ENCODE measurements around the gene KLHL24. TPM values are rescaled to one million over a fixed set of nuclear protein-coding genes. Genes with fewer than 3 reads are reported as not detected.
"Not testable (repeated sequence)": the region's sequence is repeated elsewhere in the genome, so short reads cannot be mapped to it uniquely, and the experiment has no call there.

KLHL24 gene
- polyA plus RNA-seq, 1 donor from 2014 or later = 92.1 TPM

DNA sequence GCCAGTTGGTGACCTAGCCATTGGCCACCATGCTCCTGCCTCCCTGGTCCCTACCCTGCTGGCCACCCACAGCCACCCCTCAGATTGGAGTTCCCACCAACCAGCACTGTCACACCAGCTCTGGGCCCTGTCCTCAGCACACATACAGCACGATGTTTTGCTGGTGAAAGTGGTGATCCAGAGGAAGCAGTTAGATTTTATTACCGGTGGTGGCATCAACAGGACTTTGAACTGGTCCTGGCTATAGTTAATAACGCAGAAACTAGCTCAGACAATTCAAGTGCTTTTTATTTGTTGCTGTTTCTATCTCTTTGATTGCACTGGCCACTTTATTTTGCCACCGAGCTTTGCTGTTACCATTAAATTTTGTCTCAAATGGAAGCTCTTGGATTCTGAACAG lies 16.4 kb upstream of the KLHL24 start:
- no peaks in the 10 kb centered on the region for H3K9me3 ChIP-seq (ENCODE audit: low read length)
- H3K79me2 ChIP-seq (replicated peaks; ENCODE audit: insufficient read depth, low read length) = no peaks in the 10 kb centered on the region
- H3K4me2 ChIP-seq (ENCODE audit: low read length) = no peak overlapping the region
- TF ChIP-seq, protein P1, sequence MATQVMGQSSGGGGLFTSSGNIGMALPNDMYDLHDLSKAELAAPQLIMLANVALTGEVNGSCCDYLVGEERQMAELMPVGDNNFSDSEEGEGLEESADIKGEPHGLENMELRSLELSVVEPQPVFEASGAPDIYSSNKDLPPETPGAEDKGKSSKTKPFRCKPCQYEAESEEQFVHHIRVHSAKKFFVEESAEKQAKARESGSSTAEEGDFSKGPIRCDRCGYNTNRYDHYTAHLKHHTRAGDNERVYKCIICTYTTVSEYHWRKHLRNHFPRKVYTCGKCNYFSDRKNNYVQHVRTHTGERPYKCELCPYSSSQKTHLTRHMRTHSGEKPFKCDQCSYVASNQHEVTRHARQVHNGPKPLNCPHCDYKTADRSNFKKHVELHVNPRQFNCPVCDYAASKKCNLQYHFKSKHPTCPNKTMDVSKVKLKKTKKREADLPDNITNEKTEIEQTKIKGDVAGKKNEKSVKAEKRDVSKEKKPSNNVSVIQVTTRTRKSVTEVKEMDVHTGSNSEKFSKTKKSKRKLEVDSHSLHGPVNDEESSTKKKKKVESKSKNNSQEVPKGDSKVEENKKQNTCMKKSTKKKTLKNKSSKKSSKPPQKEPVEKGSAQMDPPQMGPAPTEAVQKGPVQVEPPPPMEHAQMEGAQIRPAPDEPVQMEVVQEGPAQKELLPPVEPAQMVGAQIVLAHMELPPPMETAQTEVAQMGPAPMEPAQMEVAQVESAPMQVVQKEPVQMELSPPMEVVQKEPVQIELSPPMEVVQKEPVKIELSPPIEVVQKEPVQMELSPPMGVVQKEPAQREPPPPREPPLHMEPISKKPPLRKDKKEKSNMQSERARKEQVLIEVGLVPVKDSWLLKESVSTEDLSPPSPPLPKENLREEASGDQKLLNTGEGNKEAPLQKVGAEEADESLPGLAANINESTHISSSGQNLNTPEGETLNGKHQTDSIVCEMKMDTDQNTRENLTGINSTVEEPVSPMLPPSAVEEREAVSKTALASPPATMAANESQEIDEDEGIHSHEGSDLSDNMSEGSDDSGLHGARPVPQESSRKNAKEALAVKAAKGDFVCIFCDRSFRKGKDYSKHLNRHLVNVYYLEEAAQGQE (IDR thresholded peaks at IDR 0.05; ENCODE audit: borderline replicate concordance) = no peak
- TF ChIP-seq, protein P2, sequence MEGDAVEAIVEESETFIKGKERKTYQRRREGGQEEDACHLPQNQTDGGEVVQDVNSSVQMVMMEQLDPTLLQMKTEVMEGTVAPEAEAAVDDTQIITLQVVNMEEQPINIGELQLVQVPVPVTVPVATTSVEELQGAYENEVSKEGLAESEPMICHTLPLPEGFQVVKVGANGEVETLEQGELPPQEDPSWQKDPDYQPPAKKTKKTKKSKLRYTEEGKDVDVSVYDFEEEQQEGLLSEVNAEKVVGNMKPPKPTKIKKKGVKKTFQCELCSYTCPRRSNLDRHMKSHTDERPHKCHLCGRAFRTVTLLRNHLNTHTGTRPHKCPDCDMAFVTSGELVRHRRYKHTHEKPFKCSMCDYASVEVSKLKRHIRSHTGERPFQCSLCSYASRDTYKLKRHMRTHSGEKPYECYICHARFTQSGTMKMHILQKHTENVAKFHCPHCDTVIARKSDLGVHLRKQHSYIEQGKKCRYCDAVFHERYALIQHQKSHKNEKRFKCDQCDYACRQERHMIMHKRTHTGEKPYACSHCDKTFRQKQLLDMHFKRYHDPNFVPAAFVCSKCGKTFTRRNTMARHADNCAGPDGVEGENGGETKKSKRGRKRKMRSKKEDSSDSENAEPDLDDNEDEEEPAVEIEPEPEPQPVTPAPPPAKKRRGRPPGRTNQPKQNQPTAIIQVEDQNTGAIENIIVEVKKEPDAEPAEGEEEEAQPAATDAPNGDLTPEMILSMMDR (IDR thresholded peaks at IDR 0.05; ENCODE audit: poor library complexity, severe bottlenecking) = no peak
- no peak for TF ChIP-seq POLR2AphosphoS5 (IDR thresholded peaks at IDR 0.05)
- no peak overlapping the region for H3K27ac ChIP-seq (ENCODE audit: low read length)
- H2AFZ ChIP-seq (ENCODE audit: low read depth, low read length) = no peak overlapping the region
- no peak overlapping the region for H3K4me3 ChIP-seq (ENCODE audit: low read length)
- H3K9ac ChIP-seq (ENCODE audit: low read length) = no peak overlapping the region
- no peaks in the 10 kb centered on the region for H4K20me1 ChIP-seq (ENCODE audit: insufficient read depth)
- no peaks in the 10 kb centered on the region for H3F3A ChIP-seq (ENCODE audit: insufficient read depth, low read length, poor library complexity, severe bottlenecking)
- H3K9me2 ChIP-seq (ENCODE audit: insufficient read depth, low read length) = no peaks in the 10 kb centered on the region
- no peaks in the 10 kb centered on the region for H3K36me3 ChIP-seq (ENCODE audit: insufficient read depth, low read length)
- H3K27me3 ChIP-seq (ENCODE audit: insufficient read depth, low read depth, low read length) = no peaks in the 10 kb centered on the region

DNA sequence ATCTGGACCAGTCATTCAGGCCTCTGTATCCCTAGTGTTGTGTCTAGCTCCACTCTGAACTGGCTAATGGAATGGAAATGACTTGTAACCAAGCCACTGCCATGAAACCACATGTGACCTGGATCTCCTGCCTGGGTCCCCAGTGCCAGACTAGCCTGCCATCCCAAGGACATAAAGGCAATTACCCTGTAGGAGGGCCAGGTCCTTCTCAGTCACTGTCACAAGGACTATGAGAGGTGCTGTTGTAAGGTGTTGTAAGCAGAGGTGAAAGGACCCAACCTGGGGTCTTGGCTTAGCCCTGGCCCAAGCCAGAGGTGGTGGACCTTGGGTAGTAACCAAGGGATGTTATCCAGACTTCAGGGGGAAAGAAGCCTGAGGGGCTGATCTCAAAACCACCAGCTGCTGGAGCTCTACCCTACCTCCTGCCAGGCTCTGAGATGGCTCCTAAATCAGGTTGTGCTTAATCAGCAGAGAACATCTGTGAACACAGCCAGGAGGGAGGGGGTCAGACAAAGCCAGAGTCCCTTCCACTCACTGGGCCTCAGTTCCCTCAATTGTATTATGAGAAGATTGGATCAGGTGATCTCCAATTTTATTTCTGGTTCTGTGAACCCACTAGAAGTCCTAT lies 15.7 kb upstream of the KLHL24 start:
- no peak overlapping the region for H3K27ac ChIP-seq (ENCODE audit: low read length)
- H3K4me2 ChIP-seq (ENCODE audit: low read length) = no peak overlapping the region
- no peak for TF ChIP-seq EP300 (conservative IDR thresholded peaks at IDR 0.05; ENCODE audit: poor library complexity, severe bottlenecking)
- no peak for TF ChIP-seq POLR2AphosphoS5 (IDR thresholded peaks at IDR 0.05)
- no peak overlapping the region for H3K4me3 ChIP-seq (ENCODE audit: low read length)
- no peaks in the 10 kb centered on the region for H3K36me3 ChIP-seq (ENCODE audit: insufficient read depth, low read length)
- H3K27me3 ChIP-seq (ENCODE audit: insufficient read depth, low read depth, low read length) = no peaks in the 10 kb centered on the region
- no peaks in the 10 kb centered on the region for H3K79me2 ChIP-seq (replicated peaks; ENCODE audit: insufficient read depth, low read length)
- H4K20me1 ChIP-seq (ENCODE audit: insufficient read depth) = no peaks in the 10 kb centered on the region
- H3F3A ChIP-seq (ENCODE audit: insufficient read depth, low read length, poor library complexity, severe bottlenecking) = no peaks in the 10 kb centered on the region
- H3K9me2 ChIP-seq (ENCODE audit: insufficient read depth, low read length) = no peaks in the 10 kb centered on the region
- no peak overlapping the region for H3K9ac ChIP-seq (ENCODE audit: low read length)
- H2AFZ ChIP-seq (ENCODE audit: low read depth, low read length) = no peak overlapping the region
- H3K9me3 ChIP-seq (ENCODE audit: low read length) = no peaks in the 10 kb centered on the region

DNA sequence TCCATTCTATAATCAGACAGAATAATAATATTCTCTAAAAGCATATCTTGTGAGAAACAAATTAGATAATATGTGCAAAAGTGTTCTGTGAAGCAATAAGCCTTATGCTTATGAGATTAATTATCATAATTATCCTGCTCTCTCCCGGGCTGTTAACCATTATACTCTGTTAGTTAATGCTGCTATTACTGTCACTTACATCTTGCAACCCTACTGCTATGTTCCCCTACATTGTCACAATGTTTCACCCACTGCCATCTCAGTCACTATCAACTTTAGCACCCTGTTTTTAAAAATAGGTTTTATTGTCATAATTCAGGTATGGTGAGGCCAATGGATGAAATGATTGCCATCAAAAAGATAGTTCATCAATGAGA lies 15.2 kb upstream of the KLHL24 start:
- TF ChIP-seq EP300 (conservative IDR thresholded peaks at IDR 0.05; ENCODE audit: poor library complexity, severe bottlenecking) = no peak
- no peak for TF ChIP-seq SMC3 (conservative IDR thresholded peaks at IDR 0.05; ENCODE audit: poor library complexity)
- TF ChIP-seq, protein P2 (IDR thresholded peaks at IDR 0.05; ENCODE audit: poor library complexity, severe bottlenecking) = no peak
- no peak for TF ChIP-seq EZH2 (IDR thresholded peaks at IDR 0.05; ENCODE audit: borderline replicate concordance, insufficient read depth, low read length, poor library complexity, severe bottlenecking)
- TF ChIP-seq MXI1 (conservative IDR thresholded peaks at IDR 0.05; ENCODE audit: poor library complexity, severe bottlenecking) = no peak
- peak; percentile 66 for TF ChIP-seq POLR2AphosphoS5 (IDR thresholded peaks at IDR 0.05)
- TF ChIP-seq RAD21 (conservative IDR thresholded peaks at IDR 0.05) = no peak
- no peak for TF ChIP-seq TAF1 (IDR thresholded peaks at IDR 0.05; ENCODE audit: low read depth)
- Histone ChIP-seq H3F3A (ENCODE audit: insufficient read depth, low read length, poor library complexity, severe bottlenecking) (no peaks in the 10 kb centered on the region), H3K4me2 (ENCODE audit: low read length) (no peak overlapping the region), H3K27ac (ENCODE audit: low read length) (no peak overlapping the region), H3K4me3 (ENCODE audit: low read length) (no peak overlapping the region), H4K20me1 (ENCODE audit: insufficient read depth) (no peaks in the 10 kb centered on the region), H3K9ac (ENCODE audit: low read length) (no peak overlapping the region), H3K9me3 (ENCODE audit: low read length) (no peaks in the 10 kb centered on the region), H3K36me3 (ENCODE audit: insufficient read depth, low read length) (no peaks in the 10 kb centered on the region), H3K9me2 (ENCODE audit: insufficient read depth, low read length) (no peaks in the 10 kb centered on the region), H3K27me3 (ENCODE audit: insufficient read depth, low read depth, low read length) (no peaks in the 10 kb centered on the region), H3K79me2 (replicated peaks; ENCODE audit: insufficient read depth, low read length) (no peaks in the 10 kb centered on the region), H2AFZ (ENCODE audit: low read depth, low read length) (no peak overlapping the region)

- not testable (repeated sequence) for H3F3A ChIP-seq (ENCODE audit: insufficient read depth, low read length, poor library complexity, severe bottlenecking); H4K20me1 ChIP-seq (ENCODE audit: insufficient read depth); H3K9me3 ChIP-seq (ENCODE audit: low read length); H3K36me3 ChIP-seq (ENCODE audit: insufficient read depth, low read length); H3K9me2 ChIP-seq (ENCODE audit: insufficient read depth, low read length); H3K79me2 ChIP-seq (replicated peaks; ENCODE audit: insufficient read depth, low read length); H2AFZ ChIP-seq (ENCODE audit: low read depth, low read length); H3K27me3 ChIP-seq (ENCODE audit: insufficient read depth, low read depth, low read length); H3K9ac ChIP-seq (ENCODE audit: low read length); H3K4me2 ChIP-seq (ENCODE audit: low read length); H3K27ac ChIP-seq (ENCODE audit: low read length); H3K4me3 ChIP-seq (ENCODE audit: low read length)
These were observed 12.9 kb upstream of the KLHL24 start for GRCh38 chr3:183622473-183622872.
